SHP77 (cell line): ENCODE measurements around the gene ITGB6.

Experiments
- DNase-seq, 2 experiments: peaks; one replicate each; lab custom pipeline; 2025; lab: John Stamatoyannopoulos, UW

Gene ITGB6

GRCh38 chr2:160087854-160088745 is 112.0 kb downstream of the ITGB6 start:
- DNase-seq: peak in 1 of 2 experiments; percentile 2

- no peak for DNase-seq
These were observed 114.4 kb downstream of the ITGB6 start for GRCh38 chr2:160085662-160086061.

GRCh38 chr2:160077912-160078810 is 121.9 kb downstream of the ITGB6 start:
- DNase-seq: no peak

GRCh38 chr2:160076914-160077313 is 123.2 kb downstream of the ITGB6 start:
- no peak for DNase-seq

GRCh38 chr2:160076241-160076640 is 123.8 kb downstream of the ITGB6 start:
- no peak for DNase-seq

GRCh38 chr2:160075171-160075570 is 124.9 kb downstream of the ITGB6 start:
- DNase-seq: no peak

GRCh38 chr2:160073284-160073888 is 126.7 kb downstream of the ITGB6 start:
- no peak for DNase-seq

- DNase-seq: no peak
These were observed 131.2 kb downstream of the ITGB6 start for GRCh38 chr2:160068906-160069305.

- no peak for DNase-seq
These were observed 135.2 kb downstream of the ITGB6 start for GRCh38 chr2:160064916-160065315.

GRCh38 chr2:160063879-160064612 is 136.0 kb downstream of the ITGB6 start:
- DNase-seq: no peak

GRCh38 chr2:160063271-160063670 is 136.8 kb downstream of the ITGB6 start:
- DNase-seq: no peak

GRCh38 chr2:160062292-160063005 is 137.6 kb downstream of the ITGB6 start, which contains the start of gene PLA2R1:
PLA2R1 (minus strand) TSS chr2:160062615; CDS start chr2:160062403, 212 bp downstream.
- no peak for DNase-seq

- DNase-seq: no peak
These were observed 138.2 kb downstream of the ITGB6 start for GRCh38 chr2:160061944-160062291.

- DNase-seq: no peak
These were observed 138.5 kb downstream of the ITGB6 start for GRCh38 chr2:160061533-160061932.

GRCh38 chr2:160060297-160060696 is 139.8 kb downstream of the ITGB6 start:
- DNase-seq: no peak

- no peak for DNase-seq
These were observed 142.7 kb downstream of the ITGB6 start for GRCh38 chr2:160057356-160057755.

- DNase-seq: no peak
These were observed 144.4 kb downstream of the ITGB6 start for GRCh38 chr2:160055726-160056108.

- no peak for DNase-seq
These were observed 144.9 kb downstream of the ITGB6 start for GRCh38 chr2:160054984-160055725.

GRCh38 chr2:160053946-160054345 is 146.1 kb downstream of the ITGB6 start:
- no peak for DNase-seq

- DNase-seq: no peak
These were observed 147.5 kb downstream of the ITGB6 start for GRCh38 chr2:160052531-160052930.
